NCI-H460 (cell line): ENCODE results near the gene CCDC40. TPM values are rescaled to one million over a fixed set of nuclear protein-coding genes. Genes with fewer than 3 reads are reported as not detected.

ENCODE experiments used
- DNase-seq: peaks from one replicate; pipeline ENCODE4 v3.0.0-alpha.2; 2016; ENCODE audit warnings: low read depth; ENCODE audit errors: extremely low read depth
- total RNA-seq: library from RNA; depleted of rRNA; stranded (reverse); fragments of >200 nt; shearing (Covaris generic); gene quantifications from 2 replicates; pipeline ENCODE4 v1.2.3, GENCODE V29; 2014

Gene CCDC40
- total RNA-seq, 1 experiment from 2014 or later, result 2.0 TPM

DNA sequence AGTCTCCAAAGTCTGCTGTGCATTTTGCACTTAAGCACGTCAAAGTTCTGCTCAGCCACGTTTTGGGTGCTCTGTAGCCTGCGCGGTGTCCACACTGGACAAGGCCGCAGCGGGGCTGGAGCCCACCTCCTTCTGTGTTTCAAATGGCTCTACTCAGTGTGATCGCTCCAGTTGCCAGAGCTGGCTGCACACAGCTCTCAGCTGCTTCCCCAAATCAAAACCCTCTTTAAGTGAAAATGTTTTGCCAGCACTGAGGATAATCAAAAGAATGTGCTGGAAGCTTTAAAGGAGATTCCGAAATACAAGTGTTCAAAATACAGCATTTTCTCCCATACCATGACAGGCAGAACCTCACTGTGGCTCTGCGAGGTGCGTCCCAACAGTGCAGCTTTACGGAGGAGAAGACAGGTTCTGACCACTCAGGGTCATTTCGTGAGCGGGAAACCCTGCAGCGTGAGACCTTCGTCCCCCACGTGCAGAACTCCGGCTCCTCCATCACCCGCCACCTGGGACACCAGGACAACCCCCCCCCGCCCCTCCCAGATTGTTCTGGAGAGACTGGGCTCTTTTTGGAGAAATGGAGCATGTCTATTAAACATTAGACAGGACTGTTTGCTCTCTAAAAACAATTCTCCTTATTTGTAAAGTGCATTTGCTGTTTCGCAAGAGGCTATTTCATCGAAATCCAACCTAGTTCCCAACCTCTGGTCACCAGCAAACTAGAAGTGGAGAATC, 17.4 kb upstream of the CCDC40 start:
- DNase-seq, result no peak

GRCh38 chr17:80021600-80021999, 14.8 kb upstream of the CCDC40 start:
- no peak for DNase-seq

DNA sequence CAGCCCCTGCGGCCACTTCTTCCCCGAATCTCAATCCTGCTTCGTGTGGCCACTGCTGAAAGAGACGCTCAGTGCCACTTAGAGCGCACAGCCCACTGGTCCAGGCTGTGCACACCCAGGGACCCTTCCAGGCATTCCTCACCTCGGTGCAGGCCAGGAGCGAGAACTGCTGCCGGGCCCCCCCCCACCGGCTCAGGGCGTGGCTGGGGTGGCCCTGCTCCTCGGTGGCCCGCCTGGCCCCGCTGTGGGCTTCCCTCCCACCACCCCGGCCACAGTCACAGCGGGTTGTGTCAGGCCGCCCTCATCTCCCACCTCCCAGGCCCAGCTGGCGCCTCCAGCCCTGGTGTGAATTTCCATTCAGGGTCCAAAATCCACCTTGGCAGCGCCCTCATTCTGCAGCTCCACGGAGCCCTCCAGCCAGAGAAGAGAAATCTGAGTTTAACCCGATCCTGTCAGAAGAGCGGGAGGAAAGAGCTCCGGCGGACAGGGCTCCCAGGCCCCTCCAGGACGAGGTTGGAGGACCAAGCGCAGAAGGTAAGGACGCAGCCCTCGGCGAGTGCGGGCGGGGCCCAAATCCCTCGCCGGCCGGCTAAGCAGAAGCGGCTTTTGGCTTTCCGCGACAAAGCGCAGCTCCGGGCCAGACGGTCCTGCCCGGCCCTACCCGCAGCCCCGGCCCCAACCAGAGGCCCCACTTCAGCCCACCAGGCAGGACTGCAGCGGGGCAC, 12.8 kb upstream of the CCDC40 start:
- DNase-seq, result no peak

- DNase-seq, result no peak
Measured at GRCh38 chr17:80024206-80024972, 12.1 kb upstream of the CCDC40 start.

DNA sequence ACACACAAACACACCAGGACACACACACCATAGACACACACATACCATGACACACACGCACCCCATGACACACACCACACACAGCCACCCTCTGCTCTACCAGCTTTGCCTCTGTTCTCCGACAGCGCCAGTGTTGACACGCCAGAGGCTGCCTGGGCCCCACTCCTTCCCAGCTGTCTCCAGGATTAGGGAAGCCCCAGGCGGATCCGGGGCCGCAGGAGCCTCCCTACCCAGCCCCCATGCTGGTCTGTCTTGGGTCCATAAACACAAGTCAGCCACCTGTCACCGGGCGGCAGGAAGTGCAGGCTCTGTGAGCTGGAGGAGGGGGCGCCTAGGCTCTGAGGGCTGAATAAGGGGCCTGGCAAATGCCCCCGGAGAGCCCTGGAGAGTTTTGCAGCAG, 11.3 kb upstream of the CCDC40 start:
- DNase-seq, result no peak

GRCh38 chr17:80025796-80026195, 10.6 kb upstream of the CCDC40 start:
- no peak for DNase-seq

DNA sequence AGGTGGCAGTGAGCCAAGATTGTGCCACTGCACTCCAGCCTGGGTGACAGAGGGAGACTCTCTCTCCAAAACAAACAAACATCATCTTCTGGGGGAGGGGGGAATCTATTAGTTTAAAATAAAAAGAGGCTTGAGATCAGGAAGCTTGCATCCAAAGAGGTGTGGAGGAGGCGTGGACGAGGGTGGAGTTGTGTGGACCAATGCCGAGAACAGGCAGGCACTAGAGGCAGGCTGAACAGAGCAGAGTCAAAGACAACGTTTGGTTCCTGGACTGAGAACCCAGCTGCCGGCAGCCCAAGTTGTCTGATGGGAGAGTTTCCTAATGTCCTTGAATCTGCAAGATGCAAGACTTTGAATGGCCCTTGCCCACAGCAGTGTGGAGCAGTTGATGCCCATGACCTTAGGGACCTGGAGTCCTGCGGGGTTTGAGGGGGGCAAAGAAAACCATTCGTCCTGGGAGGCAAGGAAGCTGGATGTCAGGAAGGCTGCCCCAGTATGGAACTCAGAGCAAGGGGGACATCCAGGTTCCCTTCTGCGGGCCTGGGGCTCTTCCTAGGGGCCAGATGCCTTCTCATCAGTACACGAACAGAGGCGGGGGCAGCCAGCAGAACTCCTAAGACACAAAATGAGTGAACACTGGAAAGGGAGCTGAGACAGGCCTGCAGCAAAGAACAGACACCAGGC, 9.9 kb upstream of the CCDC40 start:
- DNase-seq, result no peak

DNA sequence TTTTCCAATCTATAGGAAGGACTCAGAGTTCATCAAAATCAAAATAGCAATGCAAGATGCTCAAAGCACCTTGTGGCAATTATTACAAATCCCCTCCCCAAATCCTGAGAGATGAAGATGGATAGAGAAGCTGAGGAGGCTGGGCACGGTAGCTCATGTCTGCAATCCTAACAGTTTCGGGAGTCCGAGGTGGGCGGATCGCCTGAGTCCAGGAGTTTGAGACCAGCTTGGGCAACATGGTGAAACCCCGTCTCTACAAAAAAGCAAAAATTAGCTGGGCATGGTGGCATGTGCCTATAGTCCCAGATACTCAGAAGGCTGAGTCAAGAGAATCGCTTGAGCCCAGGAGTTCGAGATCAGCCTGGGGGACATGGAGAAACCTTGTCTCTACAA, 9.4 kb upstream of the CCDC40 start:
- no peak for DNase-seq

GRCh38 chr17:80028030-80028429, 8.4 kb upstream of the CCDC40 start:
- DNase-seq, result no peak

DNA sequence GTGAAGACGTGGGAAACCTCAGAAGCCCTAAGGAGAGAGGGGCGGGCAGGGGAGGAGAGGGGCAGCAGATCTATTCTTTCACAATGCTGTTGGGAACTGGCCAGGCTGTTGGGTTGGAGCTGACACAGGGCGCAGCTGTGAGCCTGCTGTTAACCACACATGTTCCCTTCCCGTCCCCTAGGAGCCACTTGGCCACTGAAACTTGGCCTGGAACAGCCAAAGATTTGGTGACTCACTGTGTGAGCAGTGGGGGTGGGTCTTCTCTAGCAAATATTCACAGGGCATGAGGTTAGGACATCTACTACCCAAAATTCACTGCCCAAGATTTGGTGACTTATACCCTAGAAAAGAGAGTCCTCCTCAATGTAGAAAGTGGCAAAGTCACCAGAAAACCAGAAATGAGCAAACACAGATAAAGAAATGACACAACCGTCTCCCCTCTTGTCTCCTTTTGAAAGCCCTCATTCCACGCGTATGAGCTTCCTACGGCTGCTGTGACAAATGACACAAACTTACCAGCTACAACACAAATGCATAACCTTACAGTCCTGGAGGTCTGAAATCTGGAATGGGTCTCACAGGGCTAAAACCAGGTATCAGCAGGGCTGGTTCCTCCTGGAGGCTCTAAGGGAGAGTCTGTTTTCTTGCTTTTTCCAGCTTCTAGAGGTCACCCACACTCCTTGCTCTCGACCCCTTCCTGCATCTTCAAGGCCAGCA, 7.0 kb upstream of the CCDC40 start:
- DNase-seq, result no peak

DNA sequence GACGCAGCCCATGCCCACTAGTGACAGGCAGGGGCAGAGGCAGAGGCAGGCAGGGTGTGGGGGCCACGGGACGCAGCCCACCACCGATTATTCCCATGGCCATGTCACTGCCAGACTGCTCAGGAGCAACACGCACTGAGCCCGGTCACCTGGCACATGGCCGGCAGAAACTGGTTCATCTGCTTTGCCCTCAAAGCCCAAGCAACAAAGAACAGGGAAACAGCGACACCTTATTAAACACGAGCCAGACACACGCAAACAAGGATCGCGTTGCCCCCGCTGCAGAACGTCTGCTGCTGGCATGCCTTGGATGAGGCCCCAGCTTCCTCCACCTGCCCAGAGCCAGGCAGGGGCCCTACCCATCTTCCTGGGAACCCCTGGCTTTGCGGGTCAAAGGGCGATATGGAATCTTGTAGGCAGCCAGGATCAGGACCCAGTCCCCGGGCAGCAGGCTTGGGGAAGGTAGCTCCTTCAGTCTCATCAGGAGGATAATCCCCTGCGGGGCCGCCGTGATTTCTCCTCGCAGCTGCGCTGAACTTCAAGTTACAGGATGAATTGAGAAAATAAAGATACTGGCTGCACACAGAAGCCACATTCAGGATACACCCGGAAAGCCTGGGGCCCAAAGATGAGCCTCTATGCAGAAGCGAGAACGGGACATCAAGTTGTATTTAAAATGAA, 5.6 kb upstream of the CCDC40 start:
- no peak for DNase-seq

DNA sequence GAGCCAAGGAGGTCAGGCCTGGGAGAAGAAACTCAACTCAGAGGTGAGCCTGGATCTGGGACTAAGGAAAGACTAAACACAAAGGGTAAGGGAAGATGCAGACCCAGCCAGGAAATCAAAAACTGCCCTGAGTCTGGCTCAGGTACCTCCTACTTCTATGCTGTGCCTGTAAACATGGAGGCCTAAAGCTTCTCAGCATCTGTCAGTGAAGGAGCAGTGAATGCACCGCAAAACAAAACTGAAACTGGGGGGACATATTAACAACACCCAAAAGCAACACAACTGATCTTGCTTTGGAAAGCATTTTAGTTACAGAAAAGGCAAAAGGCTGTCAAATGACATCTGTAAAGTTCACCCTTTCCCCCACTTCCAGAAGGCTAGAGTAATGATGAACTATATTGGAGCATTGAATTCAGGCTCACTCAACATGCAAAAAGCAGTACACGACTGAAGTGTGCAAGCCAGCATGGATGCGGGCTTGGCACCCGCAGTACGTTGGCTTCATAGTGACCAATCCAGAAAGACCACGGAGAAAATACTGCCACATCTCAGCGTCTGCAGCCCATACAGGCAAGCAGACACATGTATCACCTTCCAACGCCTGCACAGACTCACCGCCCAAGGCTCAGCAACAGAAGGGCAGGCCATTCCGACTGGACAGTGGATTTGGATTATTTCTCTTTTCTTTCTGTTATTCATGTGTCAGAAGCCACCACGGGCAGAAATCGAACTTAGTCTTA, 4.6 kb upstream of the CCDC40 start:
- DNase-seq, result no peak

DNA sequence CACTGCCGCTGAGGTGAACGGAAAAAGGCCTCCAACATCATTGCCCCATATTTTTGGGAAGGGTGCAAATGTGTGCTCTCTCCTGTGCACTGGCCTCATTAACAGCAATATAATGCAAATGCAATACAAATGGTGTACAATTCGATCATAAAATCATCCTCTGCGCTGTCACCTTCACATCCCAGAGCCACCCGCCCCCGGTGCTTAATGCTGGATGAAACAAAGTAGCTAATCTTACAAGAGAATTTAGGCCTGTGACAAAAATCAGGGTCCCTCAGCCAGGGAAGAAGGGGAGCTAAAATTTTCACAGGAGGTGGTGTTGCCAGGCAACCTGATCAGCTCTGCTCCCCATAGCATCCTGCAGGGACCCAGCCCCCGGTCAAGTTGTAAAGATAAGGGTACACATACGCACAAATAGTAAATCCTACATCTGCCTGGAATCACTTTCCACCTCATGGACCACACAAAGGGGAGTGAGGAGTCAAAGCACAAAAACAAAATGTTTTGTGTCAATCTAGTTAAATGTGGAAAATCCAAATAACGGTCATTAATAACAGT, 3.7 kb upstream of the CCDC40 start:
- no peak for DNase-seq

- DNase-seq, result no peak
Measured at GRCh38 chr17:80033840-80034239, 2.6 kb upstream of the CCDC40 start.

DNA sequence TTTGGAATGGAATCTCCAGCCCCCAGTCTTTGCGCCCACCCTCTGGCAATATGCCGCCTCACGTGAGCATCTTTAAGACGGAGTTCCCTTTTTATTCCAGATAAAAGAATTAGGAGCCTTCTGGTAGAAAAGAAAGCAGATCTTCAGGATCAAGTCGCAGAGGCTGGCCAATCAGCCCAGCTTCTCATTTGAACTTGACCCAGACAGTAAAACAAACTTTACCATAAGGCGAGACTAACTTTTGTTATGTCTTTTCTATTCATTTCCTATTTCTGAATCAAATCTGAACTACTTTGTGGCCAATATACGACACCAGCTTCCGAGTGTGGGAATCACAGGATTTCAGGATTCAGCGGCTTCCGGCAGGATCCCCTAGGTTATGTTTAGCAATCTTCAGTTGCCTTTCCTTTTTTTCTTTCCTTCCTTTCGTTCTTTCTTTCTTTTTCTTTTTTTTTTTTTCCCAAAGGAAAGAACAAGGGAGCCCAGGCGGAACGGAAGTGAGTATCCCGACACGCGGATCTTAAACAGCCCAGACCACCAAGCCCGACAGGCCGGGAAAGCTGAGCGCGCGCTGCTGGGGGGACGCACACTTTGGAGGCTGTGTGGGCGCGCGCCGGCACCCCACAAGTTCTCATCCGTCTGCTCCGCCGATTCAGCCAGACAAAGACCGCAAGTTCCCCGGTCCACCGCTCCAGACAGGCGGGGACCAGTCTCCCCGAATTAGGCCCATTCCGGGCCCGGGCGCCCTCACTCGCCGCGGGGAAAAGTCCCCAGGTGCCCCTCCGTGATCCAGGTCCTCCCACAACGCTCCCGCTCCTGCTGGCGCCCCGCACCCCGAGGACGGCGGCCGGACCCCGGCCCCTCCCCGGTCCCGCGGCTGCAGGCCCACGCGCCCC, 1.4 kb upstream of the CCDC40 start:
- no peak for DNase-seq

DNA sequence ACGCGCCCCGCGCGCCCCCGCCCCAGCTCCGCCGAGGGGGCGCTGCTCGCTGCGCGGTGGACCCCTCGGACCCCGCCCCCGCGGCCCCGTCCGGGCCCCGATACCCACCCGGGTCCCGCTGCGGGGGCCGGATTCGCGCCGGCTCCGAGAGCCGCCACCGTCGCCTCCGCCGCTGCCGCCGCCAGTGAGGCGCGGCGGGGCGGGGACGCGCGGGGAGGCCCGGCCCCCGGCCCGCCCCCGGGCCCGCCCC, 830 bp upstream of the CCDC40 start, which contains the start of gene TBC1D16:
TSS of gene TBC1D16 (minus strand) at position 186 of the 250 bp plus-strand sequence. CDS start 22,325 bp downstream, outside the sequence.
- no peak for DNase-seq

GRCh38 chr17:80036715-80037477, 454 bp downstream of the CCDC40 start:
- no peak for DNase-seq
